ENCODE results near the gene FLAD1. TPM values are rescaled to one million over a fixed set of nuclear protein-coding genes. Genes with fewer than 3 reads are reported as not detected.

The FLAD1 gene
- total RNA-seq, 4 donors from 2014 or later: 19.5 to 29.6 (median 23.0) TPM

DNA sequence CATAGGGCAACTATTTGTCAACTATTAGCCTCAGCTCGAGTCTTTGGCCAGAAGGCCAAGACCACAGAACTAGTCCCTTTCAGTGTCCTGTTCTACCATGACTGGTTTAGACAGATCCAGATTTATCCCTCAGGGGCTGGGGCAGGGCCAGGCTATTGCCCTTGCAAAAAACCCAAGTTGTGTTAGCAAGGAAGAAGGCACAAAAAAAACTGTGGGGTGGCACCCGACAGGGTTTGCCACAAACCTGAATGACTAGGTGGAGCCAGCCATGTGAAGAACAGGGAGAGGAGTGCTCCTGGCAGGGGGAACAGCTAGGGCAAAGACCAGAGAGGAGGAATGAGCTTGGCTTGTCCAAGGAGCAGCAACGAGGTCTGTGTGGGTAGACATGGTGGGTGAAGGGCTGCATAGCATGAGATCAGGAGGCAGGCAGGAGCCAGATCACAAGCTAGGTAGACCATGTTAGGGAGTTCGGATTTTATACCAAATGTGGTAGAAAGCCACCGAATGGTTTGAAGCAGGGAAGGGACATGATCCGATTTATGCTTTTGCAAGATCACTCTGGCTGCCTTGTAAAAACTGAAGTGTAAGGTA lies 54.8 kb downstream of the FLAD1 start:
- H3K4me3 ChIP-seq: no peak overlapping the region
- intact Hi-C loops (cut with DNase I): no loop called here
- H3K36me3 ChIP-seq: no peaks in the 10 kb centered on the region
- H3K9me3 ChIP-seq: no peaks in the 10 kb centered on the region
- peaks cover 4 to 13% (median 11%) of the 10 kb centered on the region in 4 donors for H3K4me1 ChIP-seq
- no peak overlapping the region for H3K27ac ChIP-seq (replicated peaks in 1 of 4)
- H3K27me3 ChIP-seq: no peaks in the 10 kb centered on the region
- no peak for DNase-seq (ENCODE audit: extremely low spot score)
- TF ChIP-seq, protein P1, sequence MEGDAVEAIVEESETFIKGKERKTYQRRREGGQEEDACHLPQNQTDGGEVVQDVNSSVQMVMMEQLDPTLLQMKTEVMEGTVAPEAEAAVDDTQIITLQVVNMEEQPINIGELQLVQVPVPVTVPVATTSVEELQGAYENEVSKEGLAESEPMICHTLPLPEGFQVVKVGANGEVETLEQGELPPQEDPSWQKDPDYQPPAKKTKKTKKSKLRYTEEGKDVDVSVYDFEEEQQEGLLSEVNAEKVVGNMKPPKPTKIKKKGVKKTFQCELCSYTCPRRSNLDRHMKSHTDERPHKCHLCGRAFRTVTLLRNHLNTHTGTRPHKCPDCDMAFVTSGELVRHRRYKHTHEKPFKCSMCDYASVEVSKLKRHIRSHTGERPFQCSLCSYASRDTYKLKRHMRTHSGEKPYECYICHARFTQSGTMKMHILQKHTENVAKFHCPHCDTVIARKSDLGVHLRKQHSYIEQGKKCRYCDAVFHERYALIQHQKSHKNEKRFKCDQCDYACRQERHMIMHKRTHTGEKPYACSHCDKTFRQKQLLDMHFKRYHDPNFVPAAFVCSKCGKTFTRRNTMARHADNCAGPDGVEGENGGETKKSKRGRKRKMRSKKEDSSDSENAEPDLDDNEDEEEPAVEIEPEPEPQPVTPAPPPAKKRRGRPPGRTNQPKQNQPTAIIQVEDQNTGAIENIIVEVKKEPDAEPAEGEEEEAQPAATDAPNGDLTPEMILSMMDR (IDR thresholded peaks at IDR 0.05): no peak
- TF ChIP-seq EP300 (IDR thresholded peaks at IDR 0.05): no peak
- TF ChIP-seq POLR2AphosphoS5 (IDR thresholded peaks at IDR 0.05): no peak
- no peak for TF ChIP-seq POLR2A (IDR thresholded peaks at IDR 0.05; ENCODE audit: low read depth)
- 90% methylated on average over 6 of the region's 6 CpGs for WGBS

DNA sequence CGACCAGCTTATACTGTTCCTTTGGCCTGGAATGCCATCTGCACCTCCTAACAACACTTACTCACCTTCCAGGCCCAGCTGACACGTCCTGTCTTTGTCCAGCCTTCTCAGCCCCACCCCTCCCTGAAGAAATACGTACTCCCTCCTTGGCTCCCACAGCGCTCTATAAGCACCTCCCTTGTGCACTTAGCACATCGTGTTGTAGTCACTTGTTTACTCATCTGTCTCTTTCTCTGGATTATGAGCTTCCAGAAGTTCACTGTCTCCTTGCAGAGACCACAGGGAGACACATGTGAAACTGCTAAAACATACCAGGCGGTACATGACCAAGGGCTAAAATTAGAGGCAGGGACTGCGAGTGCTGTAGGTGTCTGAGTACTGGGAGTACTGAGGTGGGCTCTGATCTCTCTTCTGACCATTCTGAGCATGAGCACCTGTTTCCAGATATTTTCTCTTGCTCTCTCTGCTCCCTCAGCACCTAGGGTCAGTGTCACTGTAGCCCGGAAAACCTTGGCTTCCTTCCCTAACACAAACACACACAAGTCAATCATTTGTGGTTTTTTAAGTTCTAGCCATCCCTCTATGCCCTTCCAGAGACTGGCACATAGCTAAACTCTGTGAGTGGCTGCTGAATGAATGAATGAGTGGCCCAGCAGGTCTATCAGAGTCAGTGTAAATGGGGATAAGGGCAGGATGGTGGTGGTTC lies 55.6 kb downstream of the FLAD1 start:
- Histone ChIP-seq H3K27ac (replicated peaks in 1 of 4) (no peak overlapping the region), H3K9me3 (no peaks in the 10 kb centered on the region), H3K36me3 (no peaks in the 10 kb centered on the region), H3K4me1 (peaks cover 4 to 13% (median 11%) of the 10 kb centered on the region in 4 donors), H3K27me3 (no peaks in the 10 kb centered on the region), H3K4me3 (no peak overlapping the region)
- TF ChIP-seq POLR2AphosphoS5 (IDR thresholded peaks at IDR 0.05) (no peak), EP300 (IDR thresholded peaks at IDR 0.05) (no peak), POLR2A (IDR thresholded peaks at IDR 0.05; ENCODE audit: low read depth) (no peak)
- TF ChIP-seq, protein P1 (IDR thresholded peaks at IDR 0.05): no peak
- DNase-seq (ENCODE audit: extremely low spot score): no peak
- 31% methylated on average over 8 of the region's 8 CpGs for WGBS
- intact Hi-C loops (cut with DNase I): no loop called here

DNA sequence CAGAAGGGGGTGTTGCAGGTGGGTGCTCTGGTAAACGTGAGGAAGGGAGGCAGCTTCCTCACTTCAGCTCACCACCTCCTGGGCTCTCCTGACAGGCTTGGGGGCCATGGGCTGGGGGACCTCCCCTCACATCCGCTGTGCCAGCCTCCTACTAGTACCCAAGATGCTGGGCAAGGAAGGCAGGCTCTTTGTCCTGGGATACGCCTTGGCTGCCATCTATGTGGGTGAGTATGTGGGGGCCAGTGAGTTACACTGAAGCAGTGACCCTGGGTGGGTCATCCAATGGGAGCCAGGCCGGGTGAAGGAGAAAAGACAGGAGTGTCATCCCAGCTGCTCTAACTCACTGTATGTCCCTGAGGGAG lies 56.1 kb downstream of the FLAD1 start:
- no peak overlapping the region for H3K4me3 ChIP-seq
- no peaks in the 10 kb centered on the region for H3K36me3 ChIP-seq
- intact Hi-C loops (cut with DNase I): no loop called here
- H3K27ac ChIP-seq (replicated peaks in 1 of 4): no peak overlapping the region
- H3K9me3 ChIP-seq: no peaks in the 10 kb centered on the region
- peaks cover 4 to 13% (median 11%) of the 10 kb centered on the region in 4 donors for H3K4me1 ChIP-seq
- no peak for DNase-seq (ENCODE audit: extremely low spot score)
- 67% methylated on average over 2 of the region's 4 CpGs for WGBS
- TF ChIP-seq, protein P1 (IDR thresholded peaks at IDR 0.05): no peak
- TF ChIP-seq EP300 (IDR thresholded peaks at IDR 0.05): no peak
- TF ChIP-seq POLR2AphosphoS5 (IDR thresholded peaks at IDR 0.05): no peak
- no peak for TF ChIP-seq POLR2A (IDR thresholded peaks at IDR 0.05; ENCODE audit: low read depth)
- H3K27me3 ChIP-seq: no peaks in the 10 kb centered on the region

DNA sequence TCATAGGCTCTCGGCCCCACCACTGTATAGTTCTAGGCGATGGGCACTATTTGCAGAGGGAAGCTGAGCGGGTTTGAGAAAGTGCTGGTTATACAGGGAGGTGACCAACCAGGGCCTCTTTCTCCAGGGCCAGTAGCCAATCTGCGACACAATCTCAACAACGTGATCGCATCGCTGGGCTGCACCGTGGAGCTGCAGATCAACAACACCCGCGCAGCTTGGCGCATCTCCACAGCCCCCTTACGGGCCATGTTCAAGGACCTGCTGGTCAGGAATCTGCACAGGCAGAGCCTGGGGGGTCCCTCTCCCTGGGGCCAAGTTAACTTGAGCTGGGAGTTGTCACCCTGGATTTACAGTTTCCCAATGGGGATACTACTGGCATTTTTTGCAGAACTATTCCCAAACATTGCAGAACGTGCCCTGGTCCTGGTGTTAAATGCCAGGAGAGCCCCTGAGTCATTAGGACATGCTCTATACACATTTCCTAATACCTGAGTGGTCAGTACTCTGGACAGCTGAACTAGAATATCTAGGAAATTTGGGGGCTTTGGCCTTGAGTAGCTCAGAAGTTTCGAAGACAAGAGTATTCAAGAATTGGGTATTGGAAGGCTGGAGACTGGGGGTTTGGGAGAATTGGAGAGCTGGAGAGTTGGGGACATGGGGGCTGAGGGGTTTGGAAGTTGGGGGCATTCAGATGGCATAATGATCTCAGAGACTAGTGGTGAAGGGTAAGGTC lies 57.4 kb downstream of the FLAD1 start:
- 91% methylated on average over 14 of the region's 14 CpGs for WGBS
- no peak for DNase-seq (ENCODE audit: extremely low spot score)
- Histone ChIP-seq H3K27me3 (no peaks in the 10 kb centered on the region), H3K4me3 (no peak overlapping the region), H3K9me3 (no peaks in the 10 kb centered on the region), H3K4me1 (peaks cover 9 to 22% (median 21%) of the 10 kb centered on the region in 4 donors), H3K27ac (replicated peaks in 1 of 4) (no peak overlapping the region), H3K36me3 (no peaks in the 10 kb centered on the region)
- intact Hi-C loops (cut with DNase I): no loop called here
- TF ChIP-seq POLR2AphosphoS5 (IDR thresholded peaks at IDR 0.05): no peak
- TF ChIP-seq, protein P1 (IDR thresholded peaks at IDR 0.05): no peak

Small RNAs within 50 kb of the gene (small RNA-seq; reads per million reads assigned to genes)
- gene MIR4258 (0 reads per million in 3 donors), gene RF00017 (0 reads per million in 3 donors)

Other genes starting within 250 kb of the FLAD1 start
- gene KCNN3, start 113.1 kb upstream of the FLAD1 start, total RNA-seq: 10 to 100 TPM in 3 of 4 donors, 1 to 10 TPM in 1; 3.6 to 17.0 (median 12.4) TPM
- 10 to 100 TPM; 15.9 to 26.2 (median 20.0) TPM for gene PMVK, start 46.6 kb upstream of the FLAD1 start, total RNA-seq
- 100 to 1,000 TPM; 192 to 309 (median 238) TPM for gene PBXIP1, start 27.2 kb upstream of the FLAD1 start, total RNA-seq
- 10 to 100 TPM; 20.2 to 35.3 (median 27.7) TPM for gene PYGO2, start 21.6 kb upstream of the FLAD1 start, total RNA-seq
- 100 to 1,000 TPM in 1 of 4 donors, 10 to 100 TPM in 3; 60.6 to 101 (median 93.4) TPM for gene SHC1, start 12.6 kb upstream of the FLAD1 start, total RNA-seq
- 10 to 100 TPM; 11.6 to 21.5 (median 18.8) TPM for gene CKS1B, start 8.7 kb upstream of the FLAD1 start, total RNA-seq
- gene LENEP, start 10.2 kb downstream of the FLAD1 start, total RNA-seq: not detected
- gene ZBTB7B, start 19.5 kb downstream of the FLAD1 start, total RNA-seq: 10 to 100 TPM; 50.0 to 68.9 (median 55.8) TPM
- gene DCST2, start 50.4 kb downstream of the FLAD1 start, total RNA-seq: under 1 TPM in 2 of 4 donors, not detected in 2; 0.11 to 0.19 TPM
- gene DCST1, start 50.5 kb downstream of the FLAD1 start, total RNA-seq: under 1 TPM in 1 of 4 donors, not detected in 3; 0.42 TPM
- gene ADAM15, start 68.0 kb downstream of the FLAD1 start, total RNA-seq: 100 to 1,000 TPM in 2 of 4 donors, 10 to 100 TPM in 2; 61.5 to 142 (median 115) TPM
- 1 to 10 TPM in 3 of 4 donors, under 1 TPM in 1; 0.83 to 4.5 (median 3.2) TPM for gene EFNA4, start 80.4 kb downstream of the FLAD1 start, total RNA-seq
- 1 to 10 TPM in 2 of 4 donors, under 1 TPM in 1, not detected in 1; 0.91 to 1.7 (median 1.7) TPM for gene EFNA3, start 95.5 kb downstream of the FLAD1 start, total RNA-seq
- gene EFNA1, start 144.5 kb downstream of the FLAD1 start, total RNA-seq: 10 to 100 TPM; 11.2 to 37.3 (median 27.5) TPM
- gene SLC50A1, start 152.5 kb downstream of the FLAD1 start, total RNA-seq: 10 to 100 TPM; 13.3 to 18.7 (median 15.2) TPM
- gene DPM3, start 157.2 kb downstream of the FLAD1 start, total RNA-seq: 100 to 1,000 TPM in 2 of 4 donors, 10 to 100 TPM in 2; 54.5 to 176 (median 80.6) TPM
- 100 to 1,000 TPM in 2 of 4 donors, 10 to 100 TPM in 2; 76.0 to 146 (median 108) TPM for gene KRTCAP2, start 190.0 kb downstream of the FLAD1 start, total RNA-seq
- gene TRIM46, start 190.5 kb downstream of the FLAD1 start, total RNA-seq: 1 to 10 TPM in 1 of 4 donors, under 1 TPM in 2, not detected in 1; 0.13 to 1.7 (median 0.17) TPM
- gene THBS3, start 224.6 kb downstream of the FLAD1 start, total RNA-seq: 10 to 100 TPM; 16.2 to 37.4 (median 23.4) TPM
- gene MTX1, start 225.4 kb downstream of the FLAD1 start, total RNA-seq: 10 to 100 TPM; 34.1 to 52.8 (median 38.0) TPM